ENCODE measurements around the gene DAB2IP. TPM values are rescaled to one million over a fixed set of nuclear protein-coding genes. Genes with fewer than 3 reads are reported as not detected.

DAB2IP gene
- total and polyA plus RNA-seq, 2 experiments from 2014 or later = 8.9 to 42.8 TPM

- no peaks in the 10 kb centered on the region for H3K27me3 ChIP-seq (ENCODE audit: insufficient read depth)
- Mint-ChIP-seq H3K27me3 (ENCODE audit: insufficient read depth, low read depth, poor library complexity) (peaks cover 15% of the 10 kb centered on the region), H3K4me3 (no peak overlapping the region), H3K36me3 (ENCODE audit: low read depth) (no peaks in the 10 kb centered on the region; the same call in 2 of the 3 replicates), H3K27ac (no peak overlapping the region), H3K9me3 (no peaks in the 10 kb centered on the region), H3K4me1 (peaks cover 28% of the 10 kb centered on the region)
- no peaks in the 10 kb centered on the region for H3K36me3 ChIP-seq (ENCODE audit: insufficient read depth)
- no peak overlapping the region for H3K4me2 ChIP-seq
- H3K4me1 ChIP-seq (ENCODE audit: insufficient read depth) = peaks cover 17% of the 10 kb centered on the region; the same call in 1 of the 2 replicates
- ATAC-seq (no peak), DNase-seq (ENCODE audit: low spot score) (no peak)
- H3K27ac ChIP-seq (ENCODE audit: low read depth) = no peak overlapping the region
- peaks cover 64% of the 10 kb centered on the region for H3K79me2 ChIP-seq (replicated peaks; ENCODE audit: insufficient read depth)
- H3K4me3 ChIP-seq = no peak overlapping the region
- H3K9me2 ChIP-seq (ENCODE audit: insufficient read depth) = no peaks in the 10 kb centered on the region
- no peak overlapping the region for H2AFZ ChIP-seq
- peaks cover 29% of the 10 kb centered on the region for H4K20me1 ChIP-seq (replicated peaks; ENCODE audit: insufficient read depth)
- H3F3A ChIP-seq (replicated peaks; ENCODE audit: low read depth) = no peaks in the 10 kb centered on the region
- TF ChIP-seq ZNF114 (CRISPR knock-in tag; IDR thresholded peaks at IDR 0.05) = no peak
- no peak for TF ChIP-seq EZH2 (IDR thresholded peaks at IDR 0.05; ENCODE audit: low read depth, unreplicated experiment)
- TF ChIP-seq STAT1 (IDR thresholded peaks at IDR 0.05; ENCODE audit: unreplicated experiment) = no peak
- TF ChIP-seq CREB1 (CRISPR knock-in tag; IDR thresholded peaks at IDR 0.05; ENCODE audit: low read depth) = no peak
- no peak for TF ChIP-seq CTCF (conservative IDR thresholded peaks at IDR 0.05; ENCODE audit: low read depth in 2 of 2)
- TF ChIP-seq, protein P1, sequence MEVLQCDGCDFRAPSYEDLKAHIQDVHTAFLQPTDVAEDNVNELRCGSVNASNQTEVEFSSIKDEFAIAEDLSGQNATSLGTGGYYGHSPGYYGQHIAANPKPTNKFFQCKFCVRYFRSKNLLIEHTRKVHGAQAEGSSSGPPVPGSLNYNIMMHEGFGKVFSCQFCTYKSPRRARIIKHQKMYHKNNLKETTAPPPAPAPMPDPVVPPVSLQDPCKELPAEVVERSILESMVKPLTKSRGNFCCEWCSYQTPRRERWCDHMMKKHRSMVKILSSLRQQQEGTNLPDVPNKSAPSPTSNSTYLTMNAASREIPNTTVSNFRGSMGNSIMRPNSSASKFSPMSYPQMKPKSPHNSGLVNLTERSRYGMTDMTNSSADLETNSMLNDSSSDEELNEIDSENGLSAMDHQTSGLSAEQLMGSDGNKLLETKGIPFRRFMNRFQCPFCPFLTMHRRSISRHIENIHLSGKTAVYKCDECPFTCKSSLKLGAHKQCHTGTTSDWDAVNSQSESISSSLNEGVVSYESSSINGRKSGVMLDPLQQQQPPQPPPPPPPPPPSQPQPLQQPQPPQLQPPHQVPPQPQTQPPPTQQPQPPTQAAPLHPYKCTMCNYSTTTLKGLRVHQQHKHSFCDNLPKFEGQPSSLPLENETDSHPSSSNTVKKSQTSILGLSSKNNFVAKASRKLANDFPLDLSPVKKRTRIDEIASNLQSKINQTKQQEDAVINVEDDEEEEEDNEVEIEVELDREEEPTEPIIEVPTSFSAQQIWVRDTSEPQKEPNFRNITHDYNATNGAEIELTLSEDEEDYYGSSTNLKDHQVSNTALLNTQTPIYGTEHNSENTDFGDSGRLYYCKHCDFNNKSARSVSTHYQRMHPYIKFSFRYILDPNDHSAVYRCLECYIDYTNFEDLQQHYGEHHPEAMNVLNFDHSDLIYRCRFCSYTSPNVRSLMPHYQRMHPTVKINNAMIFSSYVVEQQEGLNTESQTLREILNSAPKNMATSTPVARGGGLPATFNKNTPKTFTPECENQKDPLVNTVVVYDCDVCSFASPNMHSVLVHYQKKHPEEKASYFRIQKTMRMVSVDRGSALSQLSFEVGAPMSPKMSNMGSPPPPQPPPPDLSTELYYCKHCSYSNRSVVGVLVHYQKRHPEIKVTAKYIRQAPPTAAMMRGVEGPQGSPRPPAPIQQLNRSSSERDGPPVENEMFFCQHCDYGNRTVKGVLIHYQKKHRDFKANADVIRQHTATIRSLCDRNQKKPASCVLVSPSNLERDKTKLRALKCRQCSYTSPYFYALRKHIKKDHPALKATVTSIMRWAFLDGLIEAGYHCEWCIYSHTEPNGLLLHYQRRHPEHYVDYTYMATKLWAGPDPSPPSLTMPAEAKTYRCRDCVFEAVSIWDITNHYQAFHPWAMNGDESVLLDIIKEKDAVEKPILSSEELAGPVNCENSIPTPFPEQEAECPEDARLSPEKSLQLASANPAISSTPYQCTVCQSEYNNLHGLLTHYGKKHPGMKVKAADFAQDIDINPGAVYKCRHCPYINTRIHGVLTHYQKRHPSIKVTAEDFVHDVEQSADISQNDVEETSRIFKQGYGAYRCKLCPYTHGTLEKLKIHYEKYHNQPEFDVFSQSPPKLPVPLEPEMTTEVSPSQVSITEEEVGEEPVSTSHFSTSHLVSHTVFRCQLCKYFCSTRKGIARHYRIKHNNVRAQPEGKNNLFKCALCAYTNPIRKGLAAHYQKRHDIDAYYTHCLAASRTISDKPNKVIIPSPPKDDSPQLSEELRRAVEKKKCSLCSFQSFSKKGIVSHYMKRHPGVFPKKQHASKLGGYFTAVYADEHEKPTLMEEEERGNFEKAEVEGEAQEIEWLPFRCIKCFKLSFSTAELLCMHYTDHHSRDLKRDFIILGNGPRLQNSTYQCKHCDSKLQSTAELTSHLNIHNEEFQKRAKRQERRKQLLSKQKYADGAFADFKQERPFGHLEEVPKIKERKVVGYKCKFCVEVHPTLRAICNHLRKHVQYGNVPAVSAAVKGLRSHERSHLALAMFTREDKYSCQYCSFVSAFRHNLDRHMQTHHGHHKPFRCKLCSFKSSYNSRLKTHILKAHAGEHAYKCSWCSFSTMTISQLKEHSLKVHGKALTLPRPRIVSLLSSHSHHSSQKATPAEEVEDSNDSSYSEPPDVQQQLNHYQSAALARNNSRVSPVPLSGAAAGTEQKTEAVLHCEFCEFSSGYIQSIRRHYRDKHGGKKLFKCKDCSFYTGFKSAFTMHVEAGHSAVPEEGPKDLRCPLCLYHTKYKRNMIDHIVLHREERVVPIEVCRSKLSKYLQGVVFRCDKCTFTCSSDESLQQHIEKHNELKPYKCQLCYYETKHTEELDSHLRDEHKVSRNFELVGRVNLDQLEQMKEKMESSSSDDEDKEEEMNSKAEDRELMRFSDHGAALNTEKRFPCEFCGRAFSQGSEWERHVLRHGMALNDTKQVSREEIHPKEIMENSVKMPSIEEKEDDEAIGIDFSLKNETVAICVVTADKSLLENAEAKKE (CRISPR knock-in tag; IDR thresholded peaks at IDR 0.05) = no peak
- TF ChIP-seq JUNB (IDR thresholded peaks at IDR 0.05; ENCODE audit: unreplicated experiment) = no peak
- TF ChIP-seq, protein P2, sequence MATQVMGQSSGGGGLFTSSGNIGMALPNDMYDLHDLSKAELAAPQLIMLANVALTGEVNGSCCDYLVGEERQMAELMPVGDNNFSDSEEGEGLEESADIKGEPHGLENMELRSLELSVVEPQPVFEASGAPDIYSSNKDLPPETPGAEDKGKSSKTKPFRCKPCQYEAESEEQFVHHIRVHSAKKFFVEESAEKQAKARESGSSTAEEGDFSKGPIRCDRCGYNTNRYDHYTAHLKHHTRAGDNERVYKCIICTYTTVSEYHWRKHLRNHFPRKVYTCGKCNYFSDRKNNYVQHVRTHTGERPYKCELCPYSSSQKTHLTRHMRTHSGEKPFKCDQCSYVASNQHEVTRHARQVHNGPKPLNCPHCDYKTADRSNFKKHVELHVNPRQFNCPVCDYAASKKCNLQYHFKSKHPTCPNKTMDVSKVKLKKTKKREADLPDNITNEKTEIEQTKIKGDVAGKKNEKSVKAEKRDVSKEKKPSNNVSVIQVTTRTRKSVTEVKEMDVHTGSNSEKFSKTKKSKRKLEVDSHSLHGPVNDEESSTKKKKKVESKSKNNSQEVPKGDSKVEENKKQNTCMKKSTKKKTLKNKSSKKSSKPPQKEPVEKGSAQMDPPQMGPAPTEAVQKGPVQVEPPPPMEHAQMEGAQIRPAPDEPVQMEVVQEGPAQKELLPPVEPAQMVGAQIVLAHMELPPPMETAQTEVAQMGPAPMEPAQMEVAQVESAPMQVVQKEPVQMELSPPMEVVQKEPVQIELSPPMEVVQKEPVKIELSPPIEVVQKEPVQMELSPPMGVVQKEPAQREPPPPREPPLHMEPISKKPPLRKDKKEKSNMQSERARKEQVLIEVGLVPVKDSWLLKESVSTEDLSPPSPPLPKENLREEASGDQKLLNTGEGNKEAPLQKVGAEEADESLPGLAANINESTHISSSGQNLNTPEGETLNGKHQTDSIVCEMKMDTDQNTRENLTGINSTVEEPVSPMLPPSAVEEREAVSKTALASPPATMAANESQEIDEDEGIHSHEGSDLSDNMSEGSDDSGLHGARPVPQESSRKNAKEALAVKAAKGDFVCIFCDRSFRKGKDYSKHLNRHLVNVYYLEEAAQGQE (IDR thresholded peaks at IDR 0.05; ENCODE audit: unreplicated experiment) = no peak
- TF ChIP-seq NANOG (IDR thresholded peaks at IDR 0.05; ENCODE audit: borderline replicate concordance) = no peak
- TF ChIP-seq EZH2phosphoT487 (IDR thresholded peaks at IDR 0.05; ENCODE audit: unreplicated experiment) = no peak
- no peak for TF ChIP-seq ZNF331 (CRISPR knock-in tag; IDR thresholded peaks at IDR 0.05; ENCODE audit: low read depth)
- no peak for TF ChIP-seq POLR2AphosphoS5 (IDR thresholded peaks at IDR 0.05; ENCODE audit: low read depth)
- TF ChIP-seq, protein P3, sequence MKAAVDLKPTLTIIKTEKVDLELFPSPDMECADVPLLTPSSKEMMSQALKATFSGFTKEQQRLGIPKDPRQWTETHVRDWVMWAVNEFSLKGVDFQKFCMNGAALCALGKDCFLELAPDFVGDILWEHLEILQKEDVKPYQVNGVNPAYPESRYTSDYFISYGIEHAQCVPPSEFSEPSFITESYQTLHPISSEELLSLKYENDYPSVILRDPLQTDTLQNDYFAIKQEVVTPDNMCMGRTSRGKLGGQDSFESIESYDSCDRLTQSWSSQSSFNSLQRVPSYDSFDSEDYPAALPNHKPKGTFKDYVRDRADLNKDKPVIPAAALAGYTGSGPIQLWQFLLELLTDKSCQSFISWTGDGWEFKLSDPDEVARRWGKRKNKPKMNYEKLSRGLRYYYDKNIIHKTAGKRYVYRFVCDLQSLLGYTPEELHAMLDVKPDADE (IDR thresholded peaks at IDR 0.05) = no peak
Observed at GRCh38 chr9:121714075-121714705, 62.8 kb downstream of the DAB2IP start.

Data from GM23338 (cell line).